ENCODE measurements around the gene UPF2.
A peak's percentile ranks its signal among the peaks of the same experiment; 100 is the strongest.

The UPF2 gene

GRCh38 chr10:11881030-11881476 lies 161.6 kb downstream of the UPF2 start:
- DNase-seq = no peak

- no peak for DNase-seq
Observed at GRCh38 chr10:11880151-11881029, 162.2 kb downstream of the UPF2 start.

- no peak for DNase-seq
Observed at GRCh38 chr10:11879387-11880094, 163.1 kb downstream of the UPF2 start.

- no peak for DNase-seq
Observed at GRCh38 chr10:11878776-11879175, 163.8 kb downstream of the UPF2 start.

DNA sequence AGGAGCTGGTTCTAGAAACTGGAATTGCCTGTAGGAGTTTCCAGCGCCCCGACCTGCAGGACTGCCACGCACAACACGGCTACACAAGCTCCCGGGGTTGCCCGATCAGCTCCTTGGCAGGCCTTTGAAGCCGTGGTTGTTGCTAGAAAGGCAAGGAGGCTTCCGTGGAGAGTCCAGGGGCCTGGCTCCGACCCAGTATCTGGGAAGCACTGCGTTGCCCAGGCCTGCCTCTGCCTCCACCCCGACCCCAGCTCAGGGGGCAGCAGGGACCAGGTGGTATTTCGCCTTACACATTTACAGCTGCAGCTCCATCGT lies 165.1 kb downstream of the UPF2 start:
- DNase-seq = no peak

DNA sequence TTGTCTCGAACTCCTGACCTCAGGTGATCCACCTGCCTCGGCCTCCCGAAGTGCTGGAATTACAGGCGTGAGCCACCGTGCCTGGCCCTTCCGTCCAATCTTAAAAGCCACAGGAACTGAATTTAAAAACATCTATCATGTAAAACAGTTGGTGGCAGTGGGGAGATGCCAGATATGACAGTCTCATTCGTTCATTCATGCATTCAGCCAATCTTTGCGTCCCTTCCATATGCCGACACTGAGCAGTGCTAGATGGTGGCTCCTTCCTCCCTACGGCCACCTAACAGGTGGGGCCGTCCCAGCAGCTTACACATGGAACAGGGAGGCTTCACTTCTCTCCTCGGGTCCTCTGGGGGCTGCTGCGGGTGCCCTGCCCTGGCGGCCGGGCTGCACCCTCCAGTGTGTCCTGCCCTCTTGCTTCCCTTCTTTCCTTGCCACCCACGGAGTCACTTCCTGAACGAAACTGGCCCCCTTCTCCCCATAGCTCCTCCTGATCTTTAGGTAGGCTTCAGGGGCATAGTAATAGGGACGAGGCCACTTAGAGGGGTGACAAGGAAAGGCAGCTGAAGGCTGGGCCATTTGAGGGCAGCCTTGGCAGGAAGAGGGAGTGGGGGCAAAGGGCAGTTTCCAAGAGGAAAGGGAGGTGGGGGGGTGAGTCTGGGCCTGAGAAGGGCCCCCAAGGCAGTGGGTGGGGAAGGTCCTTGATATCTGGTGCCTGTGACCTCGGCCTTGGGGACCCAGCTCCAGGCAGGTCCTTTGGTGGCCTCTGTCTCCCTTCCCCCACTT lies 165.6 kb downstream of the UPF2 start:
- DNase-seq = no peak

DNA sequence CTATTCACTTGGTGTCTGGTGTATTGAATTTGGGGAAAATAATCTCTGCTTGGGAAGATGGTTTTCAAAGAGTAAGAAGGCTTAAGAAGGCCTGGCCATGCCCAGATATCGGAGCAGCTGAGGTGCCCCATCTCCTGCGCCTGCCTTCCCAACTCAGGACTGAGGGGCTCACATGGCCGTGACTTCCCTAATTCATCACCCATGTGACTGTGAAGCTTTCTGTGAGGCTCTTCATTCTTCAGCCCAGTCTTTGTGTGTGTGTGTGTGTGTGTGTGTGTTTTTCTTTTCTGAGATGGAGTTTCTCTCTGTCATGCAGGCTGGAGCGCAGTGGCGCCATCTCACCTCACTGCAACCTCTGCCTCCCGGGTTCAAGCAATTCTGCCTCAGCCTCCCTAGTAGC lies 166.3 kb downstream of the UPF2 start:
- DNase-seq = no peak

DNA sequence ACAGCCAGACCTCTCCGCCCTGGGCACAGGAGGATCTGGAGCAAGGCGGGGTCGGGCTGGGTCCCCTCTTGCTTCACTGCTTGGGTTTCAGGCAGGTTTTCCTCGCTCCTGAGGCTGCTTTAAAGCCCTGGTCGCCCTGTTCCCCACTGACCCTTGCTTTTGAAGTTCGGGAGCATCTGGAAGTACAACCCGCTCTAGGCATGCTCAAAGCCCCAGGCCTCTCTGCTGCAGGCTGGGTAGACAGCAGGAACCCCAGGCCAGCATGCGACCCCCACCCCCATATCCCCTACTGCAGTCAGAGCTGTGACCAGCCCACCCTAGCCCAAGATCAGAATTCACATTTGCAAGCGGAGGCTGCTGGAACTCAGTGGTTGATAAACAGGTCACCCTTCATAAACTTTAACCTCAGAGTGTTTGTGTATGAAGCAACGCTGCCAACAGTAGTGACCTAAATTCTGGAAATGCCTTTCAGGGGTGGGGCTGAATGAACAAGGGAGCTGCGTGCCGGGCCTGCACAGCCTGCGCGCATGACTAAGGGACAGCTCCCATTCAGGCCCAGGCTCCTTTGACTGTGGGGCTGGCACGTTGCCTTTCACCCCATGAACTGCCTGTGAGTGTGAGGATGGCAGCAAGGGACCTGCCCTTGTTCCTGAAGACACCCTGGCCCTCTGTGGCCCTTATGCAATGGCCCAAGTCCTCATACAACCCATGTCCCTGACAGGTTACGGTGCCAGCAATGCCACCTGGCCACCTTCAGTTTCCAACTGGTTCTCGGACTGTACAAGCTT lies 166.9 kb downstream of the UPF2 start:
- no peak for DNase-seq

- peak; percentile 77 for DNase-seq
Observed at GRCh38 chr10:11874568-11875493, 167.8 kb downstream of the UPF2 start.

- DNase-seq = no peak
Observed at GRCh38 chr10:11871466-11871865, 171.1 kb downstream of the UPF2 start.

- no peak for DNase-seq
Observed at GRCh38 chr10:11870900-11871400, 171.7 kb downstream of the UPF2 start.

GRCh38 chr10:11870461-11870780 lies 172.2 kb downstream of the UPF2 start:
- no peak for DNase-seq
